OCI-LY3 (cell line): Measurements from ENCODE around the gene SNX27.

Source experiments
- H2AFZ ChIP-seq: fragments of 200-600, 300-600 bp; shearing (Covaris generic); 2 replicates; pipeline ENCODE4 v1.6.0; 2014; ENCODE audit warnings: antibody characterized with exemption, low read depth, low read length
- H3K27ac ChIP-seq: fragments of 200-600, 300-600 bp; sonication (generic); 2 replicates; pipeline ENCODE4 v1.5.1; 2014; ENCODE audit warnings: mild to moderate bottlenecking, low read length, moderate library complexity, mixed read lengths
- H3K27me3 ChIP-seq: fragments of 200-600, 300-600 bp; sonication (generic); 2 replicates; pipeline ENCODE4 v1.6.1; 2014; ENCODE audit warnings: low read depth, low read length, mixed read lengths
- H3K36me3 ChIP-seq: fragments of 200-600, 300-600 bp; sonication (generic); replicated peaks from 2 replicates; pipeline ENCODE3; 2014; ENCODE audit warnings: low read depth, low read length, mixed read lengths
- H3K4me1 ChIP-seq: fragments of 300-600, 200-600 bp; sonication (generic); 2 replicates; pipeline ENCODE4 v1.6.1; 2014; ENCODE audit warnings: low read length, mixed read lengths
- H3K4me2 ChIP-seq: fragments of 200-600, 300-600 bp; sonication (generic); 2 replicates; pipeline ENCODE4 v1.6.1; 2014; ENCODE audit warnings: low read length, mixed read lengths
- H3K4me3 ChIP-seq: fragments of 300-600, 200-600 bp; sonication (generic); 2 replicates; pipeline ENCODE4 v1.5.1; 2014; ENCODE audit warnings: antibody characterized with exemption, mild to moderate bottlenecking, low read length, moderate library complexity
- H3K79me2 ChIP-seq: fragments of 300-600, 200-600 bp; shearing (Covaris generic); 2 replicates; pipeline ENCODE4 v1.6.1; 2014; ENCODE audit warnings: mild to moderate bottlenecking, low read length, mixed read lengths
- H3K9ac ChIP-seq: fragments of 300-600, 200-600 bp; shearing (Covaris generic); 2 replicates; pipeline ENCODE4 v1.6.0; 2014; ENCODE audit warnings: mild to moderate bottlenecking, low read length, moderate library complexity
- H3K9me3 ChIP-seq: fragments of 200-600, 300-600 bp; shearing (Covaris generic); 2 replicates; pipeline ENCODE4 v1.6.1; 2014; ENCODE audit warnings: low read length, mixed read lengths; ENCODE audit not compliant: insufficient read depth
- H4K20me1 ChIP-seq: fragments of 200-600, 300-600 bp; sonication (generic); 2 replicates; pipeline ENCODE4 v1.6.1; 2016; ENCODE audit warnings: low read length, mixed read lengths; ENCODE audit not compliant: insufficient read depth
- EZH2phosphoT487 ChIP-seq: fragments of 200-600 bp; shearing (Covaris generic); IDR thresholded peaks from 2 replicates; pipeline ENCODE4 v1.6.1; 2018; ENCODE audit warnings: antibody characterized with exemption, mixed run types, low read depth
- TF ChIP-seq, protein P1 (sequence below): fragments of 200-600, 300-600 bp; sonication (generic); IDR thresholded peaks from 2 replicates; pipeline ENCODE4 v1.5.1; 2014; ENCODE audit warnings: antibody characterized with exemption, low read length, low read depth

The SNX27 gene

DNA sequence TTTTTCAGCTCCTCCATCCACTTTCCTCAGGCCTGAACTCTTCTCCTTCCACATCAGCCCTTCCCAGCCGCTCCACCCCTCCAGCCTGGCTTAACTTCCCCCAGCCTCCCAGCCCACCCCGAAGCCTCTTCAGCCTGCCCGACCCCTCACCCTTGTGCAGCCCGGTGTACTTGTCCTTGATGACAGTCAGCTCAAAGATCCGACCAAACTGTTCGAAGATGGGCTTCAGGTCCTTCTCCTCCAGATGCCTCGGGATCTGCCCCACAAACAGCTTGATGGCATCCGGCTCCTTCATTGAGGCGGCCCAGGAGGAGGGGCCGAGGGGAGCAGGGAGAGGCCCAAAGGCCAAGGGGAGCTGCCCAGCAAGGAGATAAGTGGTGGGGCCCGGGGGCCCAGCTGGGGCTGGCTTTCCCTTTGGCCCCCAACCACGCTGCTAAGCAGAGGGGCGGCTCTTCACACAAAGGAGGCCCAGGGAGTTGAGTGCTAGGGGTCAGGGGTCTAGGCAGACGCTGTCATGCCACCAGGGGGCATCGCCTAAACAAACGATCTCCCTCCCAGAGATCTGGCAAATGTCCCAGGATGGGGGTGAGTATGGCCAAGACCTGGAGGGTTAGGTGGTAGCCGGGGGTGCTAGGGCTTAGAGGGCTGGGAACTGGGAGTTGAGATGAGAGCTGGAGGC lies 104.0 kb downstream of the SNX27 start:
- H3K27ac ChIP-seq, result no peak overlapping the region
- H3K9me3 ChIP-seq, result no peaks in the 10 kb centered on the region
- H4K20me1 ChIP-seq, result no peaks in the 10 kb centered on the region
- H3K36me3 ChIP-seq, result no peaks in the 10 kb centered on the region
- H3K4me3 ChIP-seq, result no peak overlapping the region
- no peak overlapping the region for H3K4me2 ChIP-seq
- H3K9ac ChIP-seq, result no peak overlapping the region
- peaks cover 59% of the 10 kb centered on the region for H3K27me3 ChIP-seq
- no peaks in the 10 kb centered on the region for H3K79me2 ChIP-seq
- H2AFZ ChIP-seq, result no peak overlapping the region
- peaks cover 11% of the 10 kb centered on the region for H3K4me1 ChIP-seq
- TF ChIP-seq, protein P1, sequence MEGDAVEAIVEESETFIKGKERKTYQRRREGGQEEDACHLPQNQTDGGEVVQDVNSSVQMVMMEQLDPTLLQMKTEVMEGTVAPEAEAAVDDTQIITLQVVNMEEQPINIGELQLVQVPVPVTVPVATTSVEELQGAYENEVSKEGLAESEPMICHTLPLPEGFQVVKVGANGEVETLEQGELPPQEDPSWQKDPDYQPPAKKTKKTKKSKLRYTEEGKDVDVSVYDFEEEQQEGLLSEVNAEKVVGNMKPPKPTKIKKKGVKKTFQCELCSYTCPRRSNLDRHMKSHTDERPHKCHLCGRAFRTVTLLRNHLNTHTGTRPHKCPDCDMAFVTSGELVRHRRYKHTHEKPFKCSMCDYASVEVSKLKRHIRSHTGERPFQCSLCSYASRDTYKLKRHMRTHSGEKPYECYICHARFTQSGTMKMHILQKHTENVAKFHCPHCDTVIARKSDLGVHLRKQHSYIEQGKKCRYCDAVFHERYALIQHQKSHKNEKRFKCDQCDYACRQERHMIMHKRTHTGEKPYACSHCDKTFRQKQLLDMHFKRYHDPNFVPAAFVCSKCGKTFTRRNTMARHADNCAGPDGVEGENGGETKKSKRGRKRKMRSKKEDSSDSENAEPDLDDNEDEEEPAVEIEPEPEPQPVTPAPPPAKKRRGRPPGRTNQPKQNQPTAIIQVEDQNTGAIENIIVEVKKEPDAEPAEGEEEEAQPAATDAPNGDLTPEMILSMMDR, result peak; percentile 39
- no peak for TF ChIP-seq EZH2phosphoT487

DNA sequence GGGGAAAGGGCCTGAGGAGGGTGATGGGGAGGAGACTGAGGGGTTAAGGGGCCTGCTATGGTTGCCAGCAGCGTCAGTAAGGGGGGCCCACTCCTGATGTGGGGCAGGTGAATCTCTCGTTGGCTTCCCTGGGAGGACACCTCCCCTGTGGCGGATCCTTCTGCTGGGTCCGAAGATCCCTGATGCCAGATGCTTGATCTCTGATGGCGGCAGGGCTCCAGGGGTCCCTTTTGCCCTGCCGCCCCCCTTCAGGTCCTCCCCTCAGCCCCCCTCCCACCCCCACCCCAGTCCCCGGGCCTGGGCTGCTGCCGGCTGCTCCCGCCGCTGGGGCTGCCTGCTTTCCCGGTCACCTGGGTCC lies 104.5 kb downstream of the SNX27 start:
- Histone ChIP-seq H3K9ac (no peak overlapping the region), H3K27ac (no peak overlapping the region), H3K27me3 (peaks cover 56% of the 10 kb centered on the region), H3K79me2 (no peaks in the 10 kb centered on the region), H3K36me3 (no peaks in the 10 kb centered on the region), H3K4me2 (no peak overlapping the region), H2AFZ (no peak overlapping the region), H3K9me3 (no peaks in the 10 kb centered on the region), H3K4me3 (no peak overlapping the region), H3K4me1 (peaks cover 14% of the 10 kb centered on the region), H4K20me1 (no peaks in the 10 kb centered on the region)
- TF ChIP-seq, protein P1, result no peak
- no peak for TF ChIP-seq EZH2phosphoT487

DNA sequence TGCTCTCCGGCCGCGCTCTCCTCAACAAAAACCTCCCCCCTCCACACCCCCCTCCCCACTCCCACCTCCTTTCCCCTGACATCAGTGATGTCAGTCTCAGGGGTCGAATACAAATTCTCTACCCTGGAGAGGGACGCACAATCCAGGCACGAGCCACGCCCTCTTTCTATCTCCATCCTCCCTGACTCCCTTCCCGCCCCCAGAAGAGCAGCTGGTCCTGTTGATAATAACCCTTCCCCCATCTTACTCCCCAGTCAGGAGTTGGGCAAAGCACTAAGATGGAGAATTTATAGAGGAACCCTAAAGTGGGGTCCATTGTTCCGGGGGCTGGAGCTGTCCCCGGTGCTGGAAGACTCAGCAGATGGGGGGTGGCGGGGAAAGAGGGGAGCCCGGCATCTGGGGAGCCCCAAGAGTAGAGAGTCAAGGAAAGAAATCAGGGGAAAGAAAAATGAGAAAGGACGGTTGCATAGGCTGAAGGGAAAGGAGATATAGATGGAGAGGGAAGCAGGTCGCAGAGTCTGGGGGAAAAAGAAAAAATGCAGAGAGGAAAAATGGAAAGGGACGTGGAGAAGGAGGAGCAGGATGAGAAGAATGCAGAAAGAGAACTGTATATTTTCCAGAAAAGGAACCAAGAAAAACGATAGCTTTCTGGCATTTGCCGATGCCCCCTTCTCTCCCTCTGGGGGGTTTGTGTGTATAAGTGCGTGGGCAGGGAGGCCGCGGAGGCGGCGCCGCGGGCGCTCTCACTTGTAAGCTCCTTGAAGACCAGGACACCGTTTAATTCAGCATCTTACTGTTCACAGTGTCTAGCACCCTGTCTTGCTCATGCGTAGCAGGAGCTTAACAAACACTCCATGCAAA lies 105.2 kb downstream of the SNX27 start, which contains the start of gene CELF3:
Gene CELF3 (minus strand): TSS at position 33 of the 861 bp plus-strand sequence. CDS start 783 bp downstream, outside the sequence.
- Histone ChIP-seq H3K79me2 (no peaks in the 10 kb centered on the region), H3K27me3 (peaks cover 58% of the 10 kb centered on the region), H3K9me3 (no peaks in the 10 kb centered on the region), H3K4me1 (peaks cover 14% of the 10 kb centered on the region), H3K36me3 (no peaks in the 10 kb centered on the region), H3K27ac (no peak within 1 kb of the TSS), H3K4me2 (no peak within 1 kb of the TSS), H4K20me1 (no peaks in the 10 kb centered on the region), H3K4me3 (no peak within 1 kb of the TSS), H3K9ac (no peak within 1 kb of the TSS), H2AFZ (no peak within 1 kb of the TSS)
- TF ChIP-seq, protein P1, result no peak
- no peak for TF ChIP-seq EZH2phosphoT487

DNA sequence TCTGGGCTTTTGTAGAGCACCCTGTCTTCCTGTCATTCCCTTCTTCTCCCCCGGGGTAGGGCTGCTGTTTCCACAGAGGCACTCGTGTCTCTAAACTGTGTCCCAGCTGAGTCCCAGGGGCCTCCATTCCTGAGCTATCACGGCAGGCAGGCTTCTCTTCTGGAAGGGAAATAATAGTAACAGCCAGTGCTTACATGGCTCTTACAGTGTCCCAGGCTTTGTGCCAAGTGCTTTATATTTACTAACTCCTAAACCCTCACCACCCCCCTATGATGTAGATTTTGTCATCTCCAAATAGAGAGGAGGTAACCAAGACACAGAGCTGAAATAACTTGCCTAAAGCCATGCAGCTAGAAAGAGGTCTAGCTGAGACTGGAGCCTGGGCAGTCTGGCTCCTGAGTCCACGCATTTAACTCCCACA lies 106.2 kb downstream of the SNX27 start:
- H3K27me3 ChIP-seq, result peaks cover 62% of the 10 kb centered on the region

More for the DNA sequence above, 106.2 kb downstream of the SNX27 start:
- Histone ChIP-seq H3K36me3 (no peaks in the 10 kb centered on the region), H3K4me3 (no peak overlapping the region), H3K79me2 (no peaks in the 10 kb centered on the region), H4K20me1 (no peaks in the 10 kb centered on the region), H3K27ac (no peak overlapping the region), H3K9ac (no peak overlapping the region), H3K4me2 (no peak overlapping the region), H3K9me3 (no peaks in the 10 kb centered on the region), H2AFZ (no peak overlapping the region), H3K4me1 (peaks cover 10% of the 10 kb centered on the region)
- TF ChIP-seq EZH2phosphoT487, result no peak
- TF ChIP-seq, protein P1, result no peak
